Mononuclear cell (primary cell): Measurements from ENCODE around the gene RPS2. TPM values are rescaled to one million over a fixed set of nuclear protein-coding genes. Genes with fewer than 3 reads are reported as not detected.
"Not testable (repeated sequence)": the region's sequence is repeated elsewhere in the genome, so short reads cannot be mapped to it uniquely, and the experiment has no call there.

ENCODE experiments used
- H3K27me3 ChIP-seq: 2 replicates; pipeline ENCODE4 v1.6.0; 2011; ENCODE audit warnings: low read length, control low read depth; ENCODE audit not compliant: insufficient read depth
- H3K4me1 ChIP-seq: 2 replicates; pipeline ENCODE4 v1.5.1; 2011; ENCODE audit warnings: mild to moderate bottlenecking, low read length, control low read depth; ENCODE audit not compliant: insufficient read depth
- H3K4me3 ChIP-seq: 2 replicates; pipeline ENCODE4 v1.5.1; 2011; ENCODE audit warnings: mild to moderate bottlenecking, low read length, moderate library complexity
- H3K9me3 ChIP-seq: 2 replicates; pipeline ENCODE4 v1.5.1; 2011; ENCODE audit warnings: low read depth, mild to moderate bottlenecking, control low read depth, low read length
- total RNA-seq: library from RNA; depleted of rRNA; stranded (reverse); fragments of >200 nt; gene quantifications from one replicate; pipeline ENCODE4 v1.2.3, GENCODE V29; 2012

RPS2 gene
- total RNA-seq, 1 donor, result 2,256 TPM

- Histone ChIP-seq H3K9me3 (no peaks in the 10 kb centered on the region), H3K4me3 (no peak overlapping the region), H3K27me3 (no peaks in the 10 kb centered on the region), H3K4me1 (peaks cover 14% of the 10 kb centered on the region)
Observed at GRCh38 chr16:1947369-1947670, 17.3 kb downstream of the RPS2 start.

GRCh38 chr16:1946495-1947368 lies 17.9 kb downstream of the RPS2 start:
- peaks cover 20% of the 10 kb centered on the region for H3K4me1 ChIP-seq

DNA sequence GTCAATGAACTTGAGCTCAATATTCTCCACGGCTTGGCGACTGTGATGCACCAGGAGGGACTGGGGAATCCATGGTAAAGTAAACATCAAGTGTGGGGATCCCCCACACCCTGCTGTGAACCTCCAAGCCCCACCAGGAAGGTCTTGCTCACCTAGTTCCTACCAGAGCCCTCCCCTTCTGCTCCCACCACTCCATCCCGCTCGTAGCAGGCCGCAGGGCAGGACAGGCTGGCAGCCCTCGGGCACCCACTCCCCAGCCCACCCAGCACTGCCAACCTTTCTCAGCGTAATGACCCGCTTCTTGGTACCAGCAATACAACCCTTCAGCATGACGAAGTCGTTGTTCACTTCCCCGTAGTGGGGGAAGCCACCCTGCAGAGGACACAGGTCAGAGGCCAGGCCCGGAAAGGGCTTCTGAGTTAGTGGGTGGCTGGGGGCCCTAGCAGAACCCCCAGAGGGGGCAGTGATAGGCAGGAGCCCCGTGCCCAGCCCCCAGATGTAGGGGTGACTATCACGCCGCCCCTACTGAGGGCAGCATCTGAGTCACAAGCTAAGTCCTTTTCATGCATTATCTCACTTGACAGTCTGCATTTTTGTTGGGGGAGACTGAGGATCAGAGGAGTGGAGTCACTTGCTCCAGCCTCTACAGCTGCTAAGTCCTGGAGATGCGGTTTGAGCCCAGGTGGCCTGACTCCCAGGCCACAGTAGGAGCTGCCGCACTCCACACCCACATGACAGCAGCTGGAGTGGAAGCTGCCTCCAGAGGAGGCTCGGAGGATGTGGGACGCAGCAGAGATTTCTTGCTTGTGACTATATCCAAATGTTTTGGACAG lies 18.9 kb downstream of the RPS2 start:
- Histone ChIP-seq H3K9me3 (no peaks in the 10 kb centered on the region), H3K27me3 (no peaks in the 10 kb centered on the region), H3K4me1 (peaks cover 29% of the 10 kb centered on the region), H3K4me3 (no peak overlapping the region)

More at GRCh38 chr16:1946495-1947368, 17.9 kb downstream of the RPS2 start:
- no peaks in the 10 kb centered on the region for H3K9me3 ChIP-seq
- H3K27me3 ChIP-seq, result no peaks in the 10 kb centered on the region
- H3K4me3 ChIP-seq, result no peak overlapping the region

- Histone ChIP-seq H3K9me3 (no peaks in the 10 kb centered on the region), H3K4me1 (peaks cover 40% of the 10 kb centered on the region), H3K4me3 (no peak overlapping the region), H3K27me3 (no peaks in the 10 kb centered on the region)
Observed at GRCh38 chr16:1944612-1945199, 19.9 kb downstream of the RPS2 start.

DNA sequence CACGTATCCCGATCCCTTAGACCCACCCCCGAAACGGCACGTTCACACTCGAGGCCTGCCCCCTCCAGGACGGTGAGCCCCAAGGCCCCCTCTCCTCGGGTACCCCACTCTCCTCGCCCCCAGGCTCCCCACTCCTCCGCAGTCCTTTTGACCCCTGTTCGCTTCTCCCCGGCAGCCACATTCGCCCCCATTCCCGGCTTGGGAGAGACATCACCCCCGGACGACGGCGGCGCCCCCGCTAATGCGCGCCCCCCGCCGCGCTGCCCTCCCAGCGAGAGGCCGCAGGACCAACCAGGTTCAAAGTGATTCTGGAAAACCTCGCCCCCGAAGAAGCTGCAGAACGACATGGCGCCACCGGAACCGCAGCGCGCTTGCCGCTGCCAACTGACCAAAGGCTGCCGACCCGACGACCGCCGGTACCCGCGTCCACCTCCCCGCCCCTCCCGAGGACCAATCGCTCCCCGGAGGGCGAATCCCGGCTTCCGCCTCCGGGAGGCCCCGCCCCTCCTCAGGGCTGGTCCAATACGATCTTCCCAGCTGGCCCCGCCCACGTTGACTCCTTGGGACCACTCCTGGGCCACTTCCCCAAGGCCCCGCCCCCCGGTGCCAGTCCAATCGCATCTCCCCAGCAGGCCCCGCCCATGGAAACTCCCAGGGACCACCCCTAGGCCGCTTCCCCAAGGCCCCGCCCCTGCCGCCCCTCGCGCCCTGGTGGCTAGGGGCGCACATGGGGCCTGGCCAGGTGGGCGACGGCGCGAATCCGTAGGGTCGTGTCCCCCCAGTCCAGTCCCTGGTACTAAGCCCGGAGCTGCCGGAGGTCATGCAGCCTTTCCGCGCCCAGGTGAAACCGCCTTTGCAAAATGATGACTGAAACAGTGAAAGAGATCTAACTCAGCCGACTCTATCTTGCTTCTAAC lies 21.6 kb downstream of the RPS2 start, which contains the start of gene MSRB1:
TSS of gene MSRB1 (minus strand) at position 390 of the 917 bp plus-strand sequence. CDS start at position 347, 43 bp downstream.
- Histone ChIP-seq H3K27me3 (no peaks in the 10 kb centered on the region), H3K4me3 (peak within 1 kb of the TSS; percentile 68), H3K4me1 (peaks cover 56% of the 10 kb centered on the region), H3K9me3 (no peaks in the 10 kb centered on the region)

DNA sequence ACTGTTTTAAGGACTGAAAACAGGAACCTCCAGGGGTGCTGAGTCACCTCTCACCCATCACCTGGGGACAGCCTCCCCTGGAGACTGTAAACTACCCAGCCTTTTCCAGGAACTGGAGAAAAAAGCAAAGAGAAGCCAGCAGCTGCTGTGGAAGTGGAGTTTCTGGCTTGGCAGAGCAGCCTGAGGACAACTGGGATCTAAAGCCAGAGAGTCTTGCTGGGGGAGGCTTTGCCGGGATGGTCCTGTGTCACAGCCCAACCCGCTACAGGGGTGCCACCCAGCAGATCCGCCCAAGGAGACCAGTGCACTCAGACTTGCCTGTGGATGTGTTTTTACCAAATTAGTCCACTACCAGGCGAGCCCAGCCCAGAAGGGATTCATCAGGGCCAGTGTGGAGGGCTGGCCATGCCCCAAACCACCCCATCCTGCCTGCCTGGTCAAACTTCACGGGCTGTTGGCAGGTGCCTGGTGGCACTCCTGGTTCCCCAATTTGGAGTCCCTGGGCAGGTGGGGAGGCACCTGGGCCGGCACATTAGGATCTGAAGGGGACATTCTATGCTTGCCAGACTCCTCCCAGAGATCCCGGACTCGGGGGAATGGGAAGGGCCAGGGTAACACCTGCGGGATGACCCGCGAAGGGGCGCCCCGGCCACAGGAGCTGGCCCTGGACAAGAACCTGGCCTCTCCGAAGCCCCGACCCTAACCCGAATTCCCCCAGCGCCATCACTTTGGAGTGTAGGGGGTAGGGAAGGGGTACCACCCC lies 22.4 kb downstream of the RPS2 start:
- Histone ChIP-seq H3K4me3 (peak overlapping the region; percentile 68), H3K27me3 (no peaks in the 10 kb centered on the region), H3K4me1 (peaks cover 64% of the 10 kb centered on the region), H3K9me3 (no peaks in the 10 kb centered on the region)

DNA sequence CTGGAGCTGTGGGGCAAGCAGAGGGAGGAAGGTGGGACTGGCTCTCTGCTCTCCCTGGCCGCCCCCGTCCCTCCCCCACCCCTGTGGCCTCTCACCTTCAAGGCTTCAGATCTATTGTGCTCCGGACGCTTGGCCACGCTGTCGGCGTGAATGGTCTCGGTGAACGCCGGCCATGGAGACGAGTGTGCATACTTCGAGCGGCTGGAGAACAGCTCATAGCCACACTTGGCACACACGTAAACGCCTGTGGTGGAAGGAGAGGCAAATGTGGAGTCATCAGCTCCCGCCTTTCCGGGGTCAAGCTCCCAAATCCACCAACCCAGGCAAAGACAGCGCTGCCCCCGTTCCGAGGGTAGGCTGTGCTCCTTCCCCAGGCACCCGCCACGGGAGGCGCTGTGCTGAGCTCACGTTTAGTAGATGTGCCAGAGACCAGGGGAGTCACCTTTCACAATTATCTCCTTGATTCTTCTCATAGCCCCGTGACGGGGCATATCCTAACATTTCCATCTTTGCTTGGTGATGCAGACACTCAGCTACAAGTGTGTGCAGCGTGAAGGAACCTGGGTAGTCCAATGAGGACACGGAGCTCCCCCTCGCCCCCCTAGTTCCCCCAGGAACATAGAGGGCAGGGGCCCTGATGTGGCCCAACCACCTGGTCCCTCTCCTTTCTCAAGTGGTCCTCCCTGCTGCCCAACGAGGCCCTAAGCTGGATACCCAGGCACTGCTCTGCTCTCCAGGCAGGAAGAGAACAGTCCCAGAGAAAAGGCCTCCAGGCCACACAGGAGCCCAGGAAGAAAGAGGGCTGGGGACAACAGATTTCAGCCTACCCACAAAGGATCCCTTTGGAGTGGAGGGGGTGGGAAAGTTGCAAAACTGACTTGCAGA lies 23.2 kb downstream of the RPS2 start:
- no peaks in the 10 kb centered on the region for H3K27me3 ChIP-seq
- no peaks in the 10 kb centered on the region for H3K9me3 ChIP-seq
- H3K4me3 ChIP-seq, result peak overlapping the region; percentile 68
- H3K4me1 ChIP-seq, result peaks cover 70% of the 10 kb centered on the region

DNA sequence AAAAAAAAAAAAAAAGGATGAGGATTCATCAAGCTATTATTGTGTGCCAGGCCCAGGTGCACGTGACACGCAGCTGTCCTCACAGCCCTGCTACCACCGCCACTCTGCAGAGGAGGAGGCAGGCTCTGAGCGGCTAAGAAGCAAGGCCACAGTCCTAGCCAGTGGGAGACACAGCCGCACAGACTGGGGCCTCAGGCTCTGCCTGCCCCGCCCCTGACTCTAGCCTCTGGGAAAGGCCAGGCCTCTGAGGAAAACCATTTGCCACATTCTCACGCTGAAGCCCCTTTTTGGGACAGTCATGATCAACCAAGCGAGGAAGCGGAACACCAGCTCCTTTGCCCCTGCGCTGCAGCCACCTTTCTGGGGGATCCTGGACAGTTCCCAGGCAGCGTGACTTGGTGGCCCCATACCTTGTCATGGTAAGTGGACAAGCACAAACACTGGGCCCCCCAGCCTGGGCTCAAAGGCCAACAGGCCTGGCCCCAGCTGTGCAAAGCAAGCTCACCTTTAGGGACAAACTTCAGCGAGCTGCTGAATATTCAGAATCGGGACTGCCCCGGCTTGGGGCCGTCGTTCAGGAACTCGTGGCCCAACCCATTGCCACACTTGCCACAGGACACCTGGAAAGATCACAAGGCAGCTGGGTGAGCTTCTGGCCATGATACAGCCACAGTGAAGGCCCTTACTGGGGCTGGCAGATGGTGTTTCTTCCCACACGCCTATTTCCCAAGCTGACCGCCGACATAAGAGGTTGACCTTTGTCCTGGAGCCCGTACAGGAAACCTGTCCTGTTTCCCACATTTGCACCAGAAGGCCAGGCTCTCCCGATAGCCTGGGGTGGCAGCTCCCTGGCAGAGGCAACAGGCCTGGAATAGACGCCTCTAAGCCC lies 24.1 kb downstream of the RPS2 start:
- no peaks in the 10 kb centered on the region for H3K27me3 ChIP-seq
- peaks cover 74% of the 10 kb centered on the region for H3K4me1 ChIP-seq
- H3K4me3 ChIP-seq, result peak overlapping the region; percentile 68

GRCh38 chr16:1939833-1940232 lies 24.8 kb downstream of the RPS2 start:
- H3K4me1 ChIP-seq, result peaks cover 76% of the 10 kb centered on the region
- H3K9me3 ChIP-seq, H3K27me3 ChIP-seq, H3K4me3 ChIP-seq: not testable (repeated sequence)

More for the DNA sequence above, 24.1 kb downstream of the RPS2 start:
- no peaks in the 10 kb centered on the region for H3K9me3 ChIP-seq

DNA sequence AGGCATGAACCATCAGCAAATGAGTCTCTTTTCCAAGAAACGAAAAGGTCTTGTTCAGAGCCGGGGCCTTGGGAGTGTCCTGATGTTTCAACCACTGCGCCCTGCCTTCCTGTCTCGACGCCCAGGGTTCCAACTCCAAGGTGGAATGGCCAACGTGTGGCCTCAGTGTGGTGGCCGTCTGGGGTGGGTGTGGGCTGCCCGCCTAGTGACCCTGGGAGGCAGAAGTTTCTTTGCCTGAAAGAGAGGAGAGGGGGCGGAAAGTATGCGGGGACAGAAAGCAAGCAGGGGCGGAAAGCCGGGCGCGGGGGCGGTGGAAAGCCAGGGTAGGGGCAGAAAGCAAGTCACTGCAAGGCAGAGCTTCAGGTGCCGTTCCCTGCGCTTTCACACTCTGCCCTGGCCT lies 25.7 kb downstream of the RPS2 start:
- Histone ChIP-seq H3K4me3 (no peak overlapping the region), H3K4me1 (peaks cover 72% of the 10 kb centered on the region), H3K27me3 (no peaks in the 10 kb centered on the region), H3K9me3 (no peaks in the 10 kb centered on the region)

GRCh38 chr16:1938316-1938715 lies 26.3 kb downstream of the RPS2 start:
- peaks cover 66% of the 10 kb centered on the region for H3K4me1 ChIP-seq
- no peak overlapping the region for H3K4me3 ChIP-seq
- no peaks in the 10 kb centered on the region for H3K27me3 ChIP-seq
- H3K9me3 ChIP-seq, result no peaks in the 10 kb centered on the region

DNA sequence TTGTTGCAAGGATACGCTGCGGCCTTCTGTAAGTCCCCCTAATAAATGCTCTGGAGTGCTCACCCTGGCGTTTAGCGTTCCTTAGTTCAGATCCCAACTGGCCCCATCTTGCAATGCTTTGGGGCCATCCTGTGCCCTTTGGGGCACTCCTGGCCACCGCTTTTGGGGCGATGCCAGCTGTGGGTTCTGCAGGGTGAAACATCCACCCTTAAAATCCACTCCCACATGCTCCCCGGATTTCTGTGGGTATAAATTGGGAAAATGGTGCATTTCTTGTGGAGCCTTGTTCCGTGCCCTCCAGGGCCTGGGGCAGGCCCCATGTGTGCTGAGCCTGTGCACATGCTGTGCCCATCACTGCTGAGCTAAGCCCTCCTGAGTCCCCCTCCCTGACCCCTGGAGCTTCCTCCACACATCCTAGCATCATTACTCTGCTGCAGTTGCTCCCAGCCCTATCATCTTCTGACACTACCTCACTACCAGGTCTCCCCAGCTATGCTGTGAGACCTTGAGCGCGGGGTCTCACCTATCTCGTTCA lies 27.6 kb downstream of the RPS2 start:
- H3K27me3 ChIP-seq, result no peaks in the 10 kb centered on the region
- H3K4me3 ChIP-seq, result no peak overlapping the region
- H3K9me3 ChIP-seq, result no peaks in the 10 kb centered on the region
- peaks cover 58% of the 10 kb centered on the region for H3K4me1 ChIP-seq
